NCI-H1436 (cell line): ENCODE data around the gene RPS6KA4.
A peak's percentile ranks its signal among the peaks of the same experiment; 100 is the strongest.

Source experiments
- DNase-seq: peaks from one replicate; lab custom pipeline; 2025; lab: John Stamatoyannopoulos, UW

The RPS6KA4 gene

GRCh38 chr11:64419257-64419790 is 60.4 kb downstream of the RPS6KA4 start:
- no peak for DNase-seq

DNA sequence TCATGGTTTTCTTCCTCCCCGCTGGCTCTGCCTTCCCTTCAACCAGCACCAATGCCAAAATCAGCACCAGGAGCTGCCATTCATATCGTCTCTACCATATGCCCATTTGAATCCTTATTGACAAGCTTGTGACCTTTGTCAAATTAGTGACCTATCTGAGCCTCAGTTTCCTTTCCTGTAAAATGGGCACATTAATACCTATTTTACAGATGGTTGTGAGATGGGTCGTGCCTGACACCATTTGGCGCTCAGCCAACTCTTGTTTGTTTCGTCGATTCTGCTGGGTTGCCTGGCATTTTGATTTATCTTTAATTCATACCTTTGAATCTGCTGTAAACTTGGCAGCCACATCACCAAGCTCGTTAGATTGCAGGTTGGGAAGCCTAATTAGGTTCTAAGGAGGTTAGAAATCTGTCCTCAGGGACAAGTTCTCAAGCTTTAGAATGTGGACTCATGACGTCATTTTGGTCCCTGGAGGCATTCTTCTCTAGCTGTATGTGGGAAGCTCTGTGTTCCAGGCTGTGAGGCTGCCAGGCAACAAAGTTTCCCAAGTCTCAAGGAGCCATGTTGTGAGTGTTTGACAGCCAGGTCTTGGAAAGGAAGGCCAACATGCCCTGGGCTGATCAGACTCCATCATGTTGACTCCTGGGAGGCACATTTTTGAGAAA is 61.0 kb downstream of the RPS6KA4 start:
- DNase-seq, result peak; percentile 71
